GM10248 (cell line): Measurements from ENCODE around the gene AKAP13.

Experiments
- CTCF ChIA-PET: fragments of 300-600 bp; sonication (Branson Sonifier 250); formaldehyde crosslinking; extraction: SDS; loops from one replicate; lab custom pipeline; 2021; ENCODE audit warnings: antibody characterized with exemption; lab: Yijun Ruan, JAX
- POLR2A ChIA-PET: fragments of 350-650 bp; sonication (Branson Sonifier 250); formaldehyde crosslinking; extraction: SDS; loops from one replicate; lab custom pipeline; 2020; ENCODE audit warnings: antibody characterized with exemption; lab: Yijun Ruan, JAX
- DNase-seq: peaks from one replicate; pipeline ENCODE4 v3.0.0; 2012; ENCODE audit errors: extremely low spot score
- CTCF ChIP-seq: IDR thresholded peaks from 2 replicates; pipeline ENCODE4 v1.5.1; 2012; ENCODE audit warnings: mild to moderate bottlenecking, low read depth; ENCODE audit errors: extremely low read depth, missing control alignments, control extremely low read depth

The AKAP13 gene

GRCh38 chr15:85639752-85640381 lies 259.5 kb downstream of the AKAP13 start:
- ChIA-PET POLR2A (no interaction called here), CTCF (interaction anchor here (1.0 to 1.2 kb wide), 3 partner anchors 17 to 164 kb away, joined by 3 to 4 read pairs (median 4); no protein-coding TSS in a partner anchor)
- no peak for TF ChIP-seq CTCF
- peak; percentile 32 for DNase-seq

- CTCF ChIA-PET: interaction anchor here (0.6 to 1.4 kb wide), 5 partner anchors 9 to 311 kb away, joined by 3 to 4 read pairs (median 3); no protein-coding TSS in a partner anchor
- DNase-seq: no peak
- no peak for TF ChIP-seq CTCF
- POLR2A ChIA-PET: no interaction called here
These were observed 261.8 kb downstream of the AKAP13 start for GRCh38 chr15:85642065-85642692.

- ChIA-PET CTCF (interaction anchor here (1.0 to 1.4 kb wide), 5 partner anchors 11 to 311 kb away, joined by 3 to 4 read pairs (median 3); no protein-coding TSS in a partner anchor), POLR2A (no interaction called here)
- TF ChIP-seq CTCF: no peak
- DNase-seq: no peak
These were observed 262.3 kb downstream of the AKAP13 start for GRCh38 chr15:85642693-85643066.

- no peak for TF ChIP-seq CTCF
- DNase-seq: peak; percentile 50
- CTCF ChIA-PET: interaction anchor here (1.1 to 6.1 kb wide), 3 partner anchors 11 to 18 kb away, joined by 3 to 38 read pairs (median 5); no protein-coding TSS in a partner anchor
- POLR2A ChIA-PET: interaction anchor here (1.1 kb wide), 1 partner anchor 11 kb away, joined by 3 read pairs; no protein-coding TSS in a partner anchor
These were observed 266.2 kb downstream of the AKAP13 start for GRCh38 chr15:85646538-85647091.

GRCh38 chr15:85649372-85649771 lies 269.0 kb downstream of the AKAP13 start:
- DNase-seq: peak; percentile 35
- ChIA-PET POLR2A (no interaction called here), CTCF (interaction anchor here (1.6 to 6.1 kb wide), 3 partner anchors 8 to 40 kb away, joined by 5 to 38 read pairs (median 8); no protein-coding TSS in a partner anchor)
- TF ChIP-seq CTCF: no peak

- ChIA-PET POLR2A (no interaction called here), CTCF (interaction anchor here (1.3 kb wide), 1 partner anchor 27 kb away, joined by 3 read pairs; no protein-coding TSS in a partner anchor)
- no peak for TF ChIP-seq CTCF
- DNase-seq: no peak
These were observed 271.1 kb downstream of the AKAP13 start for GRCh38 chr15:85651548-85651947.
